Subcutaneous adipose tissue (tissue), 4 donors: Measurements from ENCODE around the gene C2orf49. TPM values are rescaled to one million over a fixed set of nuclear protein-coding genes. Genes with fewer than 3 reads are reported as not detected.

Source experiments
- total RNA-seq, 4 donors: library from RNA; depleted of rRNA; stranded (reverse); fragments of >200 nt; gene quantifications; one replicate each; pipeline ENCODE4 v1.1.0, GENCODE V29; 2016
- TF ChIP-seq, protein P1 (sequence below): fragments of 450-650 bp; IDR thresholded peaks from one replicate; pipeline ENCODE4 v1.5.1; 2016; ENCODE audit warnings: low read depth, mild to moderate bottlenecking, control low read depth, antibody characterized with exemption, moderate library complexity

Gene C2orf49
- total RNA-seq, 4 donors from 2014 or later: 13.4 to 30.5 (median 18.2) TPM

DNA sequence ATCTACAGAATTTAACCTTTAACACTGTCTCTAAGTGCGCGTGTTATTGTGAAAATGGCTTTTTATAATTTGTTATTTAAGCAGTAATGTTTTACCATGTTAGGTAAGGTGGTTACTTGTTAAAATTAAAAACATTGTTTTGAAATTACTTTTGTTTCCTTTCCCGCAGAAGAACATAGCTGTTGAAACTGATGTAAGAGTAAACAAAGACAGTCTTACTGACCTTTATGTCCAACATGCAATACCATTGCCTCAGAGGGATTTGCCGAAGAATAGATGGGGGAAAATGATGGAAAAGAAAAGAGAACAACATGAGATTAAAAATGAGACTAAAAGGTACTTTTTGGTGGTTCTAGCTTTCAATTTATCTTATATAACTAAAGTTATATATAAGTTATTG is 2.1 kb downstream of the C2orf49 start:
- TF ChIP-seq, protein P1, sequence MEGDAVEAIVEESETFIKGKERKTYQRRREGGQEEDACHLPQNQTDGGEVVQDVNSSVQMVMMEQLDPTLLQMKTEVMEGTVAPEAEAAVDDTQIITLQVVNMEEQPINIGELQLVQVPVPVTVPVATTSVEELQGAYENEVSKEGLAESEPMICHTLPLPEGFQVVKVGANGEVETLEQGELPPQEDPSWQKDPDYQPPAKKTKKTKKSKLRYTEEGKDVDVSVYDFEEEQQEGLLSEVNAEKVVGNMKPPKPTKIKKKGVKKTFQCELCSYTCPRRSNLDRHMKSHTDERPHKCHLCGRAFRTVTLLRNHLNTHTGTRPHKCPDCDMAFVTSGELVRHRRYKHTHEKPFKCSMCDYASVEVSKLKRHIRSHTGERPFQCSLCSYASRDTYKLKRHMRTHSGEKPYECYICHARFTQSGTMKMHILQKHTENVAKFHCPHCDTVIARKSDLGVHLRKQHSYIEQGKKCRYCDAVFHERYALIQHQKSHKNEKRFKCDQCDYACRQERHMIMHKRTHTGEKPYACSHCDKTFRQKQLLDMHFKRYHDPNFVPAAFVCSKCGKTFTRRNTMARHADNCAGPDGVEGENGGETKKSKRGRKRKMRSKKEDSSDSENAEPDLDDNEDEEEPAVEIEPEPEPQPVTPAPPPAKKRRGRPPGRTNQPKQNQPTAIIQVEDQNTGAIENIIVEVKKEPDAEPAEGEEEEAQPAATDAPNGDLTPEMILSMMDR: no peak

DNA sequence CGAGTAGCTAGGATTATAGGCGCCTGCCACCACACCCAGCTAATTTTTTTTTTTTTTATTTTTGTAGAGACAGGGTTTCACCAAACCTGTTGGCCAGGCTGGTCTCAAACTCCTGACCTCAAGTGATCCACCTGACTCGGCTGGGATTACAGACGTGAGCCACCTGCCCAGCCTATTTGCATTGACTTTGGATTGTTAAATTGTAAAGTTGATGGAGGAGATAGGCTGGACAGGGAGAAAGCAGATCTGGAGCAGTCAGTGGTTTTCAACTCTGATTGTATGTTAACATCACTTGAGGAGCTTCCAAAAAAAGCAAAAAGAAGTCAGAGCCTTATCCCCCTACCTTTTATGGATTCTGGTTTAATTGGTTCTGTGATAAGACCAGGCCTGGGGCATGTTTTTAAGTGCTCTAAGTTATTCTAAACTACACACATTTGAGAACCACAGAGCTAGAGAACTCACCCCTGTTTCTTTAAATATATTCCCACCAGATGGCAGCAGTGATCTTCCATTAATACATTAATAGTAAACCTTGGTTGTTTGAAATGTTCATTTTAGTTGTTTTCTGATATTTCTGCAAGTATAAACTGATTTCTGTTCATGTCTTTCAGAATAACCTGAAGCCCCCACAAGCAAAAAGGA is 7.5 kb downstream of the C2orf49 start:
- TF ChIP-seq, protein P1: no peak

DNA sequence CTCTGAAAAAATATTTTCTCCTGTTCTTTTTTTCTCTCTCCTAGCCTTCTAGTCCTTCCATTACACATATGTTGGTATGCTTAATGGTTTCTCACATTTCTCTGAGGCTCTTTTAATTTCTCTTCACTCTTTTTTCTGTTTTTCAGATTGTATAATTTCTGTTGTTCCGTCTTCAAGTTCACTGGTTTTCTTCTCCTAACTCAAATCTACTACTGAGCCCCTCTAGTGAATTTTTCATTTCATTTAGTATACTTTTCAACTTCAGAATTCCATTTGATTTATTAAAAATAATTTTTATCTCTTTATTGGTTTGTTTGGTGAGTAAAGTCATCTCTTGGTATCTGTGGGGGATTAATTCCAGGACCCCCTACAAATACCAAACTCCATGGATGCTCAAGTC is 19.8 kb downstream of the C2orf49 start:
- TF ChIP-seq, protein P1: no peak

DNA sequence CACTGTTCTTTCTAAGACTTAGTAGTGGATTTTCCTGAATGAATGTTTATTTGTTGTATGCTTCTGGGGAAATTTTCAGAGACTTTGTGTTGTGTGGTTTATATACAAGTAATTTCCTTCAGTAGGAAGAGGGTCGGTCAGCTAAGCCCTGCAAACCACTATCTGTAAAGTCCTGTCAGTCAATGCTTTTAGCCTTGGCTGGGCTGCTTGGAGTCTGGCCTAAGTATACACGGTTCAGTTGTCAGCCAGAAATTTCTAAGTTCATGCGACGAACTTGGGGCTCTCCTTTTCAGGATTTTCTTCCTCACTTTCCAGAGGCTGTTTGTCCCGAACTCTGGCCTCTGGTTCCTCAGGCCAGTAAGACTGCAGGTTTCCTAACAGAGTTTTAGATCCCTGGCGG is 21.3 kb downstream of the C2orf49 start:
- TF ChIP-seq, protein P1: no peak

DNA sequence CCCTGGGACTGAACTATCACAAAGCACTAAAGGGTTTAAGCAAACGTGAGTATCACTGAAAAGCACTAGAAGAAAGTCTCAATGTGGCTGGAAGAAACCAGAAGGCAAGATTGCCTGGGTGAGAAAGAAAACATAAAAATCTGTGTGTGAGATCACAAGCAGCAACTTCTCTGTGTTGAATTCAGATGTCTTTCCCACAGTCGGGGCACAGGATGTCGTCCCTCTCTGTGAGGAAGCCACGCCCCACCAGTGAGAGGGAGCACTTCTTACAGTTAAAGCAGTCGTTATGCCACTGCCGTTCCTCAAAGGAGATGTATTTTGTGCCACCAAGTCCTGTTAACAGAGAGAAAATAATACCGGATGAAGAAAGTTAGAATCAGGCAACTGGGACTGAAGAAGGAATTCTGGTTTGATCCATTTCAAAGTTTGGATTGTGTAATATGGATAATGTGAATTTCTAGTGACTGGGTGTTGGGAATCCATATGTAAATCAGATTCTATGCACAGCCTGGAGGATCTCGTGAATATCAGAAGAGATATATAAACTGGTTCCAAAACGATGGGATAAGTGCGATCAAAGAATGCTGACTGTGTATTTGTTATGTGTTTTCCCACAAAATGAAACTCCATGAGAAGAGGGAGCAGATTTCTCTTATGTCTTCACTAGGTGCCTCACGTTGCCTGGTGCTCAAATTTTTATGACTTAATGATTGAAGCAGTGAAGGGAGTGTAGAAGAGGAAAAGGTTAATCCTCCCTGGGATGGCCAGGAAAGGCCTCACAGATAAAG is 24.0 kb downstream of the C2orf49 start:
- TF ChIP-seq, protein P1: no peak

DNA sequence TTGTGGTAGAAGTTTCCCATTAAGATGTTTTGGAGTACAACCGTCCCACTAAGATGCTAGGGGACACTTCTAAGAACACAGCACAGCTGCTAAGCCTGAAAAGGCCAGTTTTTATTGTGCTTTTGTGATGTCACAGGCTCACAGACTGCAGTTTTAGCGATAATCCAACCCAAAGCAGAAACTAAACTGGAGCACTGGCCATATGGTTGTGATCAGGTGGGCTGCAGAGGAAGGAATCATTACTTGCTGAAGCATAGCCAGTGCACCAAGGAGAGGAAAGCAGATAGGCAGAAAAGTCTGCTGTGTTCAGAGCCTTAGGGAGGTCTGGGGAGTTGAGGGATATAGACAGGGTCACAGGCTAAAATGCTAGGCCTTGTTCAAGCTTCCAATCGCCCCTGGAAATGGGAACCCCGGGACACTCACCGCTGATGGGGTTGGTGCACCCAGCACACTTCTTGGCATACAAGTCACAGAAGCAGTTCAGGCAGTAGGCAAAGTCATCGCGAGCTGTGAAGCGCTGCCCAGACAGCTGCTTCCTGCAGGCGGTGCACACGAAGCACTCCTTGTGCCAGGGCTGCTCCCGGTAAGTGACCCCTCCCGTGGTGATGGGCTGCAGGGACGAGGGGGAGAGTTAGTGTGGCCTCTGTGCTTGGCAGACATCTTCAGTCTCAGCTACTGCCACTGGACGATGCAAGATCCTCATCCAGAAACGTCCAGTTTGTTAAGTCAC is 25.7 kb downstream of the C2orf49 start:
- TF ChIP-seq, protein P1: no peak
